Frontal cortex (tissue), 4 donors: ENCODE measurements around the gene DHX16. TPM values are rescaled to one million over a fixed set of nuclear protein-coding genes. Genes with fewer than 3 reads are reported as not detected.

Experiments
- DNase-seq, 2 donors: peaks; one replicate each; pipeline ENCODE4 v3.0.0; 2012; ENCODE audit warnings: low spot score in 2 of 2
- FAIRE-seq: peaks from 2 replicates; lab custom pipeline; 2012; peaks lifted over from hg19 to GRCh38; lab: Jason Lieb, UNC
- total RNA-seq: library from RNA; depleted of rRNA; stranded (reverse); fragments of >200 nt; gene quantifications from one replicate; pipeline ENCODE4 v1.2.3, GENCODE V29; 2014
- donor health status: control.
- donor health status: control.
- donor health status: control.

The DHX16 gene
- total RNA-seq, 1 donor from 2014 or later: 22.4 TPM

GRCh38 chr6:30614044-30614842 is 58.6 kb downstream of the DHX16 start:
- no peak for FAIRE-seq

GRCh38 chr6:30613251-30614043 is 59.4 kb downstream of the DHX16 start:
- no peak for FAIRE-seq
- DNase-seq: no peak

More at GRCh38 chr6:30614044-30614842, 58.6 kb downstream of the DHX16 start:
- no peak for DNase-seq

- no peak for DNase-seq
- no peak for FAIRE-seq
Measured at GRCh38 chr6:30612687-30613248, 60.0 kb downstream of the DHX16 start.

DNA sequence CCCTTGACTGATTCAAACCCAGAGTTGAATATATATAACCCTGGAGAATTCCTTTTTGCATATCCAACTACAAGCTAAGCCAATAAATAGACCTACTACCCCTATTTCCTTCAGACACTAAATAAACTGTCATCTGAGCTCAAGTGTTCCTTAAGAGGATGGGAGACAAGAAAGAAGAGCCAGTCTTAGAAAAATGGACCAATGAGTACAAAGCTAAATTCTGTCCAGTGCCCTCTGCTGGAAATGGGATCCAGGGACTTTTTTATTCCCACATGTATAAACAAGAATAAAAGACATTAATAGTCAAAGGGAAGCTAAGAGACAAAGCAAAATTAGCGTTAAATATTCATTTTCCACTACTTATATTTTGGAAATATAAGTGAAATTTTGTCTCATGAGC is 60.6 kb downstream of the DHX16 start:
- no peak for FAIRE-seq
- no peak for DNase-seq

DNA sequence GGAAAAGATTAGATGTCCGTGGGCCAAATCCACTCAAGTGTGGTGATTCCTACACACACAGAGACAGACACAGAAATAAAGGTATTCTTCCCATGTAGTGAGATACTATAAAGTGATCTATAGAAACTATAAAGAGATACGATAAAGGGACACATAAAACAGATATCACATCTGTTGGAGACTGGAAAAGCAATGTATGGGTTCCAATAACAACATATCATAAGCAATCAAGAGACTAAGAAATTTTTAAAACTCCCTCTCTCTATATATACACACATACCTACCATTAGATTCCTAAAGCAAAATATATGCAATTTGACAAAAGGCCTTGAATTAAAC is 61.0 kb downstream of the DHX16 start:
- FAIRE-seq: no peak
- no peak for DNase-seq

DNA sequence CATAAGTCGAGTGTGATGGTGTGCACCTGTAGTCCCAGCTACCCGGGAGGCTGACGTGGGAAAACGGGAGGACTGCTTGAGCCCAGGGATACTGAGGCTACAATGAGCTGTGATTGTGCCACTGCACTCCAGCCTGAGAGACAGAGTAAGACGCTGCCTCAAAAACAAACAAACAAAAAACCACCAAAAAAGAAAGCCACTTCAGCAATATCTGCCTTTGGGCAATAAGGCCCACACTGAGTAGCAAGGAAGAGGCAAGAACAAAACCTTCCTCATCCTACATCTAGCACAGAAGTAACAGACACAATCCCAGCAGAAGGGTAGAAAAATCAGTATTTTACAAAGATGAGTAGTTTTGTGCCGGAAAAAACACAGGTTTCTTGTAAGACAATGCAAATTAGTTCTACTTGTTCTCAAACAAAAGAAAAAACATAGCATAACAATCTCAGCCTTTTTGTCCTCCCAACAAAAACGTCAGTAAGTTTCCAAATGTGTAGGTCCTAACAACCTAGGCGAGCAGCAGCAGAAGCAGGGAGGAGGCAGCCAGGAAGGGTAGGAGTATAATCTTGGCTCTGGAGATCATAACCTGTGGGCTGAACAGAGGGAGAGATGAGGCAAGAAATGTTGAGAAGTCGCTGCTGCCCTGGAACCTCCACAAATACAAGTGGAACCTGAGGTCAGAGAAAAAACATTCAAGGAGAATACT is 61.5 kb downstream of the DHX16 start:
- FAIRE-seq: no peak
- DNase-seq: no peak

DNA sequence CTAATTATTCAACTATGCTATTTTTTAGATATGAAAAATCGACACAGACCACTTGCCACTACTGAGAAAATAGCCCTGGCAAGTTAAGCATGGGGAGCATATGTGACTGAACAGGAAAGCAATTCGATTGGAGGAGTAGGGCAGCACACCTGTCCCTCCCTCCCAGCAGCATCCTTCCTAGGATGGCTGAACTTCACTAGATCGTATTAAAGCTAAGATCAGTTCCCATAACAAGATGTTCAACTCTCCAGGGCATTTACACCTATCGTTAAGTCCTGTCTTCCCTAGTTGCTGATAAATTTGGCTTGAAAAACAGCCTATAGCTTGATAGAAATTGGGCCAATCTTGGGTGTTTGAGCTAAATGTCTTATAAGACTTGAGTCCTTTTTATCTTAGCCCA is 62.7 kb downstream of the DHX16 start:
- DNase-seq: no peak
- FAIRE-seq: no peak

DNA sequence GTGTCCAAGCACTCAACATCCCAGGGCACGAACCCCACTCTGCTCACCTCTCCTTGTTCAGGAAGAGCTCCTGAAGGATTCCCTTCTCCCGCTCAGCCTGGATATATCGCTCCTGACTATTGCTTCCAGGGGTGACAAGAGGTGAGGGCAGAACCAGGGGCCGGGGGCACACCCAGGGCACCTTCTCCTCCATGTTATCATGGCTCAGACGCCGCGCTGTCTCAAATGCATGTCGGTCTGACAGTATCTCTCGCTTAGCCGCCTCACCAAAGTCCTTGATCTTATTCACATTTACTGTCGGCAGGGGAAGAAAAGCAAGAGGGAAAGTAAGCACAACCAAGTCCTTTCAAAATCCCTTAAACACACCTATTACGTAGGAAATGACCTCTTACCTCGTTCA is 68.8 kb downstream of the DHX16 start:
- FAIRE-seq (no peak), DNase-seq (no peak)

Other genes with a start within 250 kb of the DHX16 start
- gene HLA-E, start 183.5 kb downstream of the DHX16 start, total RNA-seq: 25.7 TPM
- 28.1 TPM for gene GNL1, start 116.5 kb downstream of the DHX16 start, total RNA-seq
- 12.2 TPM for gene PRR3, start 115.7 kb downstream of the DHX16 start, total RNA-seq
- gene ABCF1, start 101.6 kb downstream of the DHX16 start, total RNA-seq: 18.8 TPM
- 43.6 TPM for gene PPP1R10, start 55.8 kb downstream of the DHX16 start, total RNA-seq
- gene MRPS18B, start 55.2 kb downstream of the DHX16 start, total RNA-seq: 53.0 TPM
- gene ATAT1, start 46.1 kb downstream of the DHX16 start, total RNA-seq: 40.4 TPM
- 23.2 TPM for gene C6orf136, start 25.9 kb downstream of the DHX16 start, total RNA-seq
- gene PPP1R18, start 13.6 kb upstream of the DHX16 start, total RNA-seq: 44.0 TPM
- gene NRM, start 18.0 kb upstream of the DHX16 start, total RNA-seq: 0.41 TPM
- 4.1 TPM for gene MDC1, start 44.3 kb upstream of the DHX16 start, total RNA-seq
- 1,325 TPM for gene TUBB, start 47.3 kb upstream of the DHX16 start, total RNA-seq
- 46.9 TPM for gene FLOT1, start 69.7 kb upstream of the DHX16 start, total RNA-seq
- 2.4 TPM for gene IER3, start 71.5 kb upstream of the DHX16 start, total RNA-seq
- gene DDR1, start 211.5 kb upstream of the DHX16 start, total RNA-seq: 106 TPM
- 15.5 TPM for gene GTF2H4, start 235.2 kb upstream of the DHX16 start, total RNA-seq
- gene VARS2, start 241.2 kb upstream of the DHX16 start, total RNA-seq: 22.4 TPM